Midbrain (tissue), 1 donor: ENCODE data around the gene USP35.
"Not testable (repeated sequence)": the region's sequence is repeated elsewhere in the genome, so short reads cannot be mapped to it uniquely, and the experiment has no call there.

ENCODE experiments used
- DNase-seq: peaks from one replicate; lab custom pipeline; 2025; lab: John Stamatoyannopoulos, UW

The USP35 gene

DNA sequence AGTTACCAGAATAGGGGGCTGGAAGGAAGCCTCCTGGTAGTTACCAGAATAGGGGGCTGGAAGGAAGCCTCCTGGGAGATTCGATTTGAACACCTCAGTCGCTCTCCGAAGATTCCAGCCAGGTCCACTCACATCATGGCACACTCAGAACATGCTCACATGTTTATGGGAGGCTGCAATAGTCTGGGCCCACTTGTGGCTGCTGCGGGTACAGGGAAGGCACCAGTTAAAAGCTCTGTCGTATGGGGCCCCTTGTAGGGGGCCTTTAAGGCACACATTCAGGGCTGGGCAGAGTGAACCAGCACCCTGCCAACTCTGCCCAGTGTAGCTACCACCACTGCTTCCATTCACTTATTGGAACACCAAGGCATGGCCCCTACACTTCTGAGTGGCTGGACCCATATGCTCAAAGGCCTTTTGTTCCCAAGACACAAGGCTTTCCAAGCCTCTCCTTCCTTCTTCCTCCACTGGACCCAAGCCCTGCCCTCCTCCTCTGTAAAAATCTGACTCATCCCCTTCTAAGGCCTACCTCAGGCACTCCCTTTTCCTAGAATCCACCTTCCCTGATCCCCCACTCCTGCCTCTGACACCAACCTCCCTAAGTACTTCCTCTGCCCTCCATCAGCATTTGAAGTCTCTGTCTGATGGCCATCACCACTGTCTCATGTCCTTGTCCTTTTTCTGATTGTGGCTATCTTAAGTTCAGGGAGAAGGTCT, 28.0 kb downstream of the USP35 start:
- no peak for DNase-seq

GRCh38 chr11:78217650-78218541, 29.2 kb downstream of the USP35 start:
- no peak for DNase-seq

GRCh38 chr11:78218707-78219492, 30.2 kb downstream of the USP35 start:
- DNase-seq = no peak

DNA sequence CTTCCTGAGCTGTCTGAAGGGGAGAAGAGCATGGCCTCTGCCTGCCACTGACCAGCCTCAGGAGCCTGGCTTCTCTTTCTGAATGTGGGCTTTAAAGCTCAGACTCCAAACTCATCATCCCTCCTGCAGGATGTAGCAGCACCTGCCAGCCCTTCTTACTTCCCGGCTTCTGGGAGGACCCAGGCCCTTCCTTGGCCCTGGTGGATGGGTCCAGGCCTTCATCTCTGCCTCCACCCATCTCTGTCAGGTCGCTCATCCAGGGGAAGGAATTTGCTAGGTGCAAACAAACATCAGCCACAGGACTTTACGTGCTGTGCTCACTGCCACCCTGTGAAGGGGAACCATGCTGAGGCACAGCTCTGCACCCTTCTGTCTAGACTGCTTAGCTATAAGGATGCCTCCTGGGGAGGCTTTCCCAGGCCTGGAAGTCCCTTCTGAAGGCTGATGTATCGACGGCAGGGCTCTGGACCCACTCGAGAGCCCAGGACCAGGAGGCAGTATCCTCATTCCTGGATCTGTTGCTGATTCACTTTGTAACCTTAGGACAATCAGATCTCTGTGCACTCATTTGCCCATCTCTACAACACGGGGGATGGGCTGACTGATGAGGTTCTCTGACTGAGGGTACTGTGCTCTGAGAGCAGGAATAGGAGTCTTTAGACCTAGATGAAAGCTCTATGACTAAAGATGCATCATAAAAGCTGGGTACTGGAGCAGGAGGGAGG, 30.9 kb downstream of the USP35 start:
- peak; percentile 25 for DNase-seq

DNA sequence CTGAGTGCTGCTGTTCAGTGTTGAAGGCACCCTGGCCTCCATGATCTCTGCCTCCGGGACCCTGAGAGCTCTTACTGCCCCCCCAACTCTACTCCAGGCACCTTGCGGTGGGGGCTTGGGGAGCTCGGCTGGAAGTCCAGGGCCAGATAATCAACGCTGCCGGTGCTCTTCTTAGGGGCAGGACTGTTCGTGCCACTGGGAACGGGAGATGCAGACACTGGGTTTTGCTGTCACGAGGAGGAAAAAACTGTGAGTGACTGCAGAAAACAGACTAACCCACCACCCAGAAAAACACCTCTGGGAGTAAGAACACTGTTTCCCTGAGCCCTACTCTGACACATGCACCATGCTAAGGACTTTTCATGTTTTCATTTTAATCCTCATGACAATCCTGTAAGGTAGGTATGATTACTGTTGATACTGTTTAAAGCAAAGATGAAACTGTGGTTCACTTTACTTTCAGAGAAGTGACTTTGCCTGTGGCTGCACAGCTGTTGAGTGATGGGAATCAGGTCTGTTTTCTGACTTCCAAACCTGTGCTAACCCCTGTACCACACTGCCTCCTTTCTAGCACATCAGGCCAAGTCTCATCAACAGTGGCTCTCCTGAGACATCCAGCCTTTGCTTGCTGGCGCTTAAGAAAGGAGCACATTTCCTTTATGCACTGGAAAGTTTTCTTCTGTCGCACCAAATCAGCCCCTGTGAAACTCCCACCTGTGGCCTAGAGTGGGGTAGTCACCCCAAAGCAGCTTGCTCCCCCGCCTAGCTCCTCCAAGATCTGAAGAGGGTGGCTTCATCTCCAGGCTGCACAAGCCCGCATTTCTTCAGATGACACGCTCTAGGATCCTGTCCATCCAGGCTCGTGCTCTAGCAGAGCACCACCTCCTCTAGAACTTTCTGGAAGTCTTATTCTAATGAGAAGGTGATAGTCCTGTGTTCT, 31.8 kb downstream of the USP35 start:
- no peak for DNase-seq

- no peak for DNase-seq
Measured at GRCh38 chr11:78221396-78222315, 32.9 kb downstream of the USP35 start.

DNA sequence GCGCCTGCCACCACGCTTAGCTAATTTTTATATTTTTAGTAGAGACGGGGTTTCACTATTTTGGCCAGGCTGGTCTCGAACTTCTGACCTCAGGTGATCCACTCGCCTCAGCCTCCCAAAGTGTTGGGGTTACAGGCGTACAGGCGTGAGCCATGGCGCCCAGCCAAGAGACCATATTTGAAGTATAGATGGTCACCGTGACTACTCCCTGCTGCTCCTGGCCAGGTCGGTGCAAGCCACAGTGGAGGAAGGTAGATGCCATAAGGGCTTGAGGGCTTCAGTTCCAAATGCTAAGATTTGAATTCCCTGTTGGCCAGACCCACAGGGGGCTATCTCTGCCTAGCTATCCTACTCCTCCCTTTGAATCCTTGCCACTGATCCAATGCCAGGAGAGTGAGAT, 34.0 kb downstream of the USP35 start:
- DNase-seq = not testable (repeated sequence)

- no peak for DNase-seq
Measured at GRCh38 chr11:78223320-78223954, 34.7 kb downstream of the USP35 start.

DNA sequence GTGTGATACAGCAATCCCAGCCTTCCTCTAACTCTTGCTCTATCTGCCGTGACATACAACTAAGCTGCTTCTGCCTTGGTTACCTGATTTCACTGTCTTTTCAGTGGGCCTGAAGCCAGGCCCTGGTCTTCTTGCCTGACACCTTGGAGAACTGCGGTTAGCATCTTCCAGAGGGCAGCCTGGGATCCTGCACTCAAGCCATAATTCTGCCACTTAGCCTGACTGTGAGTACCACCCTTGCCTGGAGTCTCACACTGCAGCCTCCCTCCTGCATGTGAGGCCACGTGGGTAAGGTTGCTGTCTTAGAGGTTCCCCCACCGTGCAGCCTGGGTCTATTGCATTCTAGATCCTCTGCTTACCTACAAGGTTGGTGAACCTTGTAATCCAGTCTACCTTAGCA, 35.8 kb downstream of the USP35 start:
- DNase-seq = no peak

DNA sequence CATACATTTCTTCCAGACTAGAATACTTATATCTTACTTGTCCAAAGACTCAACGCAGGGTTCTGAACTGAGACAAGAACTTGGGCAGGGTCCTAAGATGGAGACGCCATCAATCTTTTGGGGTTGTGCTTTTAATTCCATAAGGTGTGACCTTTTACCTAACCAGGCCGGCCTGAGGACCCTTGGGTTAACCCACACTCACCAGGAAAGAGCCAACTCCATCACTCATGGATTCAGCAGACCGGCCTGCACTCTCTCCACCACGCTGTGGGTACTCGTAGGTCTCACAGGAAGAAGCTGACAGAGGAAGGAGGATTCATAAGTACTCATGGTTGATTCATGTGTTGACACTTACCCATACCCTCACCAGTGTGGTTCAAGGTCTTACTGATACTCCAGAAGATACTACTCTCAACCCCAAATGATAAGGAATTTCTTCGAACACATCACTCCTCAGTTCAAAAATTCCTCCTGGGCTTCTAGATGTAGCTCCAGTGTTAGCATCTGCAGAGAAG, 36.2 kb downstream of the USP35 start:
- DNase-seq = no peak

DNA sequence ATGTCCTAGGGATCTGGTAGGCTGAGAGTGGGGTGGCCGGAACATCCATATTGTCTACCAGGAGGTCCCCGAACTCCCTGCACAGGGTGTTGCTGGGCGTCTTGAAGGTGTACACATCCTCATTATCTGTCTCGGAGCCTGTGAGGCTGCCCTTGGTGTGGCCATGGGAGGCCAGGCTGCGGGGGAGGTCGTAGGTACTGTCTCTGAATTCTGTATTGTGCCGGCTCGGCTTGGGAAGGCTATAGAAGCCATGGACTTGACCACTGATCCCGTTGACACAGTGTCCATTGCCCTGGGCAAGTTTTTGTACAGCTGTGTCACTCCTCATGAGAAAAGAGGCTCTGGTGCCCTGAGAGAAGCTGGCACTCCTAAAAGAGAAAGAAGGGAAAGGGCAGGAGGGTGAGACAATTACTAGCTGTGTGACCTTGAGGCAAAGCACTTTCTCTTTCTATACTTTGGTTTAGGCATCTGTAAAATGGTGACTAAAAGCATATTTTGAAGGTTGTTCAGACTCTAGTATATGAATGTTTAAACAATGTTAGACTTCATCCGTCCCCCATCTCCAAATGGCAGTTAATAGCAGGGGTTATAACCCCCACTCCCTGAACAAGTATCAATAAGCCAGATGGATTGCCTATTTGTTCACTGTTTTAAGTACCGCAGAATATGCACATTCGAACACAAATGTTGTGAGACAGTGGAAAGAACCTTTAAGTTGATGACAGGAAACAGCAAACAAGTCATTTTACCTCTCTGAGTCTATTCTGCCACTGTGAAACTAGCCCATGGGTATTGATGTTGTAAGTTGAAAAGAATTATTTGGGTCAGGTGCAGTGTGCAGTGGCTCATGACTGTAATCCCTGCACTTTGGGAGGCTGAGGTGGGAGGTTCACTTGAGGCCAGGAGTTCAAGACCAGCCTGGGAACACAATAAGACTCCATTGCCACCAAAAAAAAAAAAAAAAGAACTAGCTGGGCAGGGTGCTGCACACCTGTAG, 38.3 kb downstream of the USP35 start:
- no peak for DNase-seq

- DNase-seq = no peak
Measured at GRCh38 chr11:78227921-78228320, 39.2 kb downstream of the USP35 start.

GRCh38 chr11:78228467-78228866, 39.7 kb downstream of the USP35 start:
- peak; percentile 77 for DNase-seq

DNA sequence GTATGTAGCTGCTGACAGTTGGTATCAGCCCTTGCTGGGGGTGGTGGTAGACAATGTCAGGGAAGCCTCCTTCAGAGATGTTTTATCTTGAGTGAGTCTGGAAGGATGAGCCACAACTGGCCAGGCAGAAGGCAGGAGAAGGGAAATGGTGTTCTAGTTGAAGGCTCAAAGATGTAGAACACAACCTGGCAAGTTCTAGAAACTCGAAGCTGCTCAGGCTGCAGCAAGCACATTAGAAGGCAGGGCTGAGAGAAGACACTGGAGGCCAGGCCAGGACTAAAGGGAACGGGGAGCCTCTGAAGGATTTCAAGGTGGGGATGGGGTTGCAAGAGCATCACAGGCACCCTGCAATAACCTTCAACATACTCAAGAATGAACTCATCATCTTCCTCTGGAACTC, 40.4 kb downstream of the USP35 start:
- no peak for DNase-seq

DNA sequence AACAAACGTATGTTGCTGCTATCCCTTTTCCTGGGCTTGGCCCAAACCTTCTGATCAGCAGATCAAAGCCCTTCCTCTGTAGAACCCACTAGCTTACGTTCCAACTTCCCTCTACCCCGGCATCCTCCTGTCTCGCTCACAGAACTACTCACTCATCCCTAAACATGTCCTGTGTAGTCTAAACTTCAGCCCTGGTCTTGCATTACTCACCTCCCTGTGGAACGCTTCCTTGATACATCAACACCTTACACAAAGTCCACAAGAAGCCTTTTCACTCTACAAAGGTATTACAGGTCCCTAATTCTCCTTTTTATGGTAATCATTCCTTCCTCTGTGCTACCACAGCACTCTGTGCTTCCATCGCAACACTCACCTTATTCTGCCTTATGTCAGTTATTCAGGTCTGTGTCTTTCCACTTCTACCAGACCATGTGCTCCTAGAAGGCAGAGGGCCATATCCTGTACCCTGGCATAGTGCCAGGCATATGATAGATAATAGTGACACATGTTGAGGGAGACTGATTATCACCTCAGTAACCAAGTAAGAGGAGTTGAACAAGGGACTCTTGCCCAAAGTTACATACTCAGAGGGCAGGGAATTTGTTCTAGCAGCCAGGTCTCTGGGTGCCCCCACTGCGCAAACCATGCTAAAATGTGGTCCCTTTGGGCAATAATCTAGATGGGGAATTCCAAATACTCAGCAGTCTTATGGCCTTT, 41.6 kb downstream of the USP35 start:
- DNase-seq = no peak

- DNase-seq = no peak
Measured at GRCh38 chr11:78231962-78232501, 43.3 kb downstream of the USP35 start.

GRCh38 chr11:78233046-78233445, 44.3 kb downstream of the USP35 start:
- not testable (repeated sequence) for DNase-seq
